NCI-H345 (cell line): Measurements from ENCODE around the gene APBA2.

Experiments used
- DNase-seq: peaks from one replicate; lab custom pipeline; 2025; lab: John Stamatoyannopoulos, UW

APBA2 gene

GRCh38 chr15:29102911-29103823 lies 217.4 kb downstream of the APBA2 start:
- DNase-seq: no peak

GRCh38 chr15:29103824-29104565 lies 218.2 kb downstream of the APBA2 start:
- no peak for DNase-seq

DNA sequence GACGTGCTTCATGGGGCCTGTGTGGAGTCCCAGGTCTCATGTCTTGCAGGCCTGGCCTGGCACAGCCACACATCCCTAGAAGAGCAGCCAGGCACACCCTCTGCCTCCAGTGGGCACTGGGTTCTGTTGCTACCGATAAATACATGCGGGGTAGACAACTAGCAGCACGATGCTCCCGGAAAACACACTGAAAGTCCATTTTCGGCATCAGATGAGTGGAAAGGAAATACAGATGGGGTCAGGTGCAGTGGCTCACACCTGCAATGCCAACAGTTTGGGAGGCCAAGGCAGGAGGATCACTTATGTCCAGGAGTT lies 218.7 kb downstream of the APBA2 start:
- DNase-seq: no peak

DNA sequence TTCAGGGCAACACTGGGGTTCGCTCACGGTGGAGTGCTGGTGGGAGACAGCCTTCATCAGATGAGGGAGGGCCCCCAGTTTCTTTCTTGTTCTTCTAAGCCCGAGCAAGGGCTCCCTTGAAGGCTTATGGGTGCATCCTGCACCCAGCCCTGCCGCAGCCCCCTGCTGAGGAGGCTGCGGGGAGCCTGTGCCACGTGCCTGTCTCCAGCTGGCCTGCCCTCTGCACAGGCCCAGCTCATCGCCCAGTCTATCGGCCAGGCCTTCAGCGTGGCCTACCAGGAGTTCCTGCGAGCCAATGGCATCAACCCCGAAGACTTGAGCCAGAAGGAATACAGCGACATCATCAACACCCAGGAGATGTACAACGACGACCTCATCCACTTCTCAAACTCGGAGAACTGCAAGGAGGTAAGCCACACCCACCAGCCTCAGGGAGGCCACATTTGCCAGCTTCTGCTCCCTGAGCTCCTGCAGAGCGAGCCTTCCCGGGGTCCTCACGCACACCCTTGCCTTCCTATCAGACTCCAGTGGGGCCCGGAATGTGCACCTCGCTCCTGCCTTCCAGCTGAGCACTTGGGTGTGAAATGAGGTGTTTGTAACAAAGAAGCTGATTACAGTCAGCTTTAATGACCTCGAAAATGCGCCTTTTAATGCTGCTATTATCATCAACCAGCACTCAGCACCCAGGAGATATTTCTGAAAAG lies 219.5 kb downstream of the APBA2 start:
- DNase-seq: no peak

DNA sequence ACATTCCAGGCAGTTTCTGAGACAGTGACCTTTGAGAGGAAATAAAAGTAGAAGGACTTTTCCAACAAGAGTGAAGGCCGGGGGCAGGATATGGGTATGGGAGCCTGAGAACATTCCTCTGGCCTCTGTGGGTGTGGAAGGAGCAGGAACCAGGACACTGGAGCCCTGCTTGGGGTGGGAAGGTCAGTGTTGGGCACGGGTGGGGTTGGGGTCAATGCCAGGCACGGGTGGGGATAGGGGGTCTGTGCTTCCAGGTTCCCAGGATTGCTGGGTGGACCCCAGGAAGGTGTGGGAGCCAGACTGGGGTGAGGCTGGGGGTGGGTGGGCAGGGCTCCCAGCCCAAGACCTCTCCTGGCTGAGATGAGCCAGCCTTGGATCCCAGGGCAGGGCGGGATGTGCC lies 220.3 kb downstream of the APBA2 start:
- DNase-seq: no peak

DNA sequence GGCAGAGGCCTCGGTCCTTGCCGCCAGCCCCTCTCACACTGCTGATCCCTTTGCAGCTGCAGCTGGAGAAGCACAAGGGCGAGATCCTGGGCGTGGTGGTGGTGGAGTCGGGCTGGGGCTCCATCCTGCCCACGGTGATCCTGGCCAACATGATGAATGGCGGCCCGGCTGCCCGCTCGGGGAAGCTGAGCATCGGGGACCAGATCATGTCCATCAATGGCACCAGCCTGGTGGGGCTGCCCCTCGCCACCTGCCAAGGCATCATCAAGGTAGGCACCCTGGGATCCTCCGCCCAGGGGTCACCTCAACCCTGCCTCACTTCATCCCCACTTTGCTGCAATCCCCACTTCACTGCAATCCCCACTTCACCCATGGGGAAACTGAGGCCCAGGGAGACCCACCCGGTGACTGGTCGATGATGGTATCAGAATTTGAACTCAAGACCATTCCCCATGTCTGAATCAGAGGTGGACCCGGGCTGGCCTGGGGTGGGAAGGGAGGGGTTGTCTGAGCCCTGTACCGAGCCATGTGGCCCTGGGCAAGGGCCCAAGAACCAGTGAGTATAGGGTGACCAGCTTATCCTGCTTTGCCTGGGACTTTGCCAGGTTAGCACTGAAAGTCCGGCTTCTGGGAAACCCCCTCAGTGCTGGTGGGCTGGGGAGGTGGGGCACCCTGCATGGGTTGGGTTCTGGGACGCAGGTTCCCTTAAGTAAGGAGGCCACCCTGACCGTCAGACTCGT lies 220.9 kb downstream of the APBA2 start:
- no peak for DNase-seq

DNA sequence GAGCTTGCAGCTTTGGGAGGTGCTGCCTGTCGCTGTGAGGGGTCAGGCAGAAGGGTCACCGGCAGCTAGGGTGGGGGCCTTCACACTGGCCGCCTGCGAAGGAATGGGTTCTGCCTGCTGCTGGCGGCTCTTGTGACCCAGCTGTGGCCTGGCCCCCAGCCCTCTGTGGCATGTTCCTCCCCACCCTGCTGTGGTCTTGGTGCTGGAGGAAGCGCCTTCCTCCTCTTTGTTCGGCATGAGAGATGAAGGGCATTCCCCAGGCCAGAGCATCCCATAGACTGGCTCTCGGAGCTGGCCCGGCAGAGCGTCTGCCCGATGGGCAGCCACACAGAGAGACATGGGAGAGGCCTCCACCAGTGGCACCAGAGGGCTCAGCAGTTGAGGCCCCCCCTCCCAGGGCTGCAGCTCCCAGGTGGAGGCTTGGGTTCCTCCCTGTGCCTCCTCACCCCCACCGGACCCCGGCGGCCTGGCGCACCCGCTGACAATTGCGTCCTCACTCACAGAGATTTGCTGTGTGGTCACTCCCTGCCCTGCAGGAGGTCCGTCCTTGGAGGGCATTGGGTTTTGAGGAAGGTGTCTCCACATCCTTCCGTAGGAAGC lies 221.6 kb downstream of the APBA2 start:
- DNase-seq: no peak

GRCh38 chr15:29107971-29108645 lies 222.3 kb downstream of the APBA2 start:
- DNase-seq: no peak

DNA sequence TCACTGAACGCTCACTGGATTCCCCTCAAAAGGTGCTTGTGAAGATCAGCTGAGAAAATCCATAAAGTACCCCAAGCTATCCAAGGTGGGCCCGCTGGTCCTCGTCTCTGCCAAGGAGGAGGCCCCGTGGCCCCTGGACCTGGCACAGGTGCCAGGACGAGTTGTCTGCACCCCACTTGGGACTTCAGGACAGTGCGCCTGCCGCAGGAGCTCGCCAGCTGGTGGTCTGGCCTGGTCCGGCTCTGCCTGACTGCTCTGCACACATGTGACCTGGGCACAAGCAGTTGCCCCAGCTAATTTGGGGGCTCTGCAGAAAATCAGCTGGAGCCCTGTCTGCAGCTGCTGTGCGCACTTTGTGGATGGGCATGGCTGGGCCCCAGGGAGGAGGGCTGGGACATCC lies 224.0 kb downstream of the APBA2 start:
- no peak for DNase-seq

- no peak for DNase-seq
These were observed 224.4 kb downstream of the APBA2 start for GRCh38 chr15:29110176-29110575.

DNA sequence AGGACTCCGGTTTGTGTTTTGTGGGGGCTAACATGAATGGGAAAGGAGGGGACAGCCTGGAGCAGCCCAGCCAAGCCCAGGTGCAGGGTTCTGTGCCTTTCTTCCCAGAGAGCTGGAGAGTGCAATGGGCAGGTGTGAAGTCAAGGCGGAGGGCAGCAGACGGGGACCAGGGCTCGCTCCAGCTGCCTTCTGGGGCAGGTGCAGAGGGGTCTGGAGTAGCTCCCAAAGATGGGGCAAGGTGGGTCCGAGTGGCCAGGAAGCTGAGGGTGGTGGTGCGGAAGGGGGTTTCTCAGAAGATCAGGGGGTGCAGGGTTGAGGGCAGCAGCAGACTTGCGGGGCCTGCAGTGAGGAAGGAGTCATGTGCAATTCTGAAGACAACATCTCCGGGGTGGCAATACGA lies 225.0 kb downstream of the APBA2 start:
- DNase-seq: no peak

- DNase-seq: no peak
These were observed 226.0 kb downstream of the APBA2 start for GRCh38 chr15:29111705-29112281.

DNA sequence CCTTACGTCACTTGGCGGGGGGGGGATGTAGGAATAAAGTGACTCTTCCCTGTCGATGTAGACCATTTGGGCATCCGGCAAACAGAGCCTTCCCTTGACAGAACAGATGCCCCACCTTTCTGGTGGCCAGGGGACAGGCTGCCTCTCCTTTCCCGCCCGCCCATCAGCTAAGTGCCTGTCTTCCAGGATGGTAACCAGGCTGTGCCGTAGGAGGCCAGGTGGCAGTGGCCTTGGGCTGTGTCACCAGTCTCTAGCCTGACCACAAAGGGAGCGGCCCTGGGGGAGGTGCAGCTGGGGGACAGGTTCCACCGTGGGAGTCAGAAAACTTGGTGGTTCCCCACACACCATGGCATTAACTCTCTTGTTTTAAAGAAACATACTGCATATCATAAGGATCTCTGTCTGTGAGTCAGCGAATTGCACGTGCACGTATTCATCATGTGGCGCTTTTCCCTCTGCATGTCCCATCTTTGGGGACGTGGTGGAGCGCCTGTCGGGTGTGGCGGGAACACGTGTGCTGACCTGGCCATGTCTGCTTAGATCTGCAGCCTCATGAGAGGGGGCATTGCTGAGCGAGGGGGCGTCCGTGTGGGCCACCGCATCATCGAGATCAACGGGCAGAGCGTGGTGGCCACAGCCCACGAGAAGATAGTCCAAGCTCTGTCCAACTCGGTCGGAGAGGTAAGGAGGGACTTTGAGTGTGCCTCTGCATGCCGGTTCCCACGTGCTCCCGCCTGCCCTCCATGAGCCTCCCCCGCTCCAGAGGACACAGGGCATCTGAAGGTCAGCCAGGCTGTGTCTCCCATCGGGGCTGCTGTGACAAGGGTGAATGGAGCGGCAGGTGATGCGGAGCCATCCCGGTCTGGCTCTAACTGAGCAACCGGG lies 227.8 kb downstream of the APBA2 start:
- DNase-seq: no peak

- DNase-seq: no peak
These were observed 228.7 kb downstream of the APBA2 start for GRCh38 chr15:29114221-29115092.

DNA sequence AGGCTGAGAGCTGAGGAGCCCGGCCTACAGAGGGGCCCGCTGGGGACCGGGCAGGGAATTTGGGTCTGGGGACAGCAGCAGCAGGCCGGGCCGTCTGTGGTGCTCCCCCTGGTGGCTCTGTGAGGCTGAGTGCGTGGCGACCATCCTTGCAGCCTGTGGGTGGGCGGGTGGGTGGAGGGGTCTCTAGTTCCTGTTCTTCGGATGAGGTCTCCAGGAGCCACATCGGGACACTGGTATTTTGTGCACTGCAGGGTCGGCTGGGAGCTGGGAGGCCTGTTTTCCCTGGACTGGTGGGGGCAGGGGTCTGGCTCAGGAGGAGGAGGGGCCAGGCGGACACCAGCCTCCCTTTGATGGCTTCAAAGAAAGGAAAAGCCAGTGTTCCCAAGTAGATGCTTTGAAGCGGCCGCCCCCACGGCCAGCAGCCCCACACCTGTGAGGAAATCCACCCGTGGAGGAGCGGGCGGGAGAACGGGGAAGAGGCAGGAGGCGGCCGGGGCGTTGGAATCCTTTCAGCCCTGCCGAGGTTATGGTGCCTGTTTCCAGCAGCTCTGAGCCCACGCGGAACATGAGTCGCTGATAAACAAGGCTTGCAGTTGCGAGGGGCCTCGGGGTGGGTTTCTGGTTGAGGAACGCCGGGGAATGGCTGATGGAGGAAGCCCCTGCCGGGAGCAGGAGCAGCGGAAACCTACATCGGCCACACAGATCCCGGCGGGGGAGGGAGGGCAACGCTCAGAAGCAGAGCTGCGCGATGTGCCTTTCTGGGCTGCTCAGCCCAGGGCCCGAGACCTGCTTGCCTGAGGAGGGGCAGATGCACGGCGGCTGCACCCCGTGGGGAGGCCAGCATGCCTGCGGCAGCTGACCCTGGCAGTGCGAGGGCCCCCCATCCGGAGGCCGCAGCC lies 229.6 kb downstream of the APBA2 start:
- no peak for DNase-seq

- DNase-seq: no peak
These were observed 231.4 kb downstream of the APBA2 start for GRCh38 chr15:29116970-29117700.

- DNase-seq: no peak
These were observed 232.0 kb downstream of the APBA2 start for GRCh38 chr15:29117778-29118177.
